HG03521 (cell line): Measurements from ENCODE around the gene FBXO22.
"Not testable (repeated sequence)": the region's sequence is repeated elsewhere in the genome, so short reads cannot be mapped to it uniquely, and the experiment has no call there.

Experiments used
- ATAC-seq: cut with Tn5 transposase; IDR thresholded peaks from one replicate; pipeline ENCODE4 v1.9.1; 2021; ENCODE audit warnings: mild to moderate bottlenecking, moderate library complexity; ENCODE audit not compliant: unreplicated experiment

The FBXO22 gene

GRCh38 chr15:75903331-75904239 is at the start of gene FBXO22:
FBXO22 (plus strand) TSS chr15:75903878; CDS start chr15:75903964, 86 bp downstream.
- peak; percentile 89 for ATAC-seq

DNA sequence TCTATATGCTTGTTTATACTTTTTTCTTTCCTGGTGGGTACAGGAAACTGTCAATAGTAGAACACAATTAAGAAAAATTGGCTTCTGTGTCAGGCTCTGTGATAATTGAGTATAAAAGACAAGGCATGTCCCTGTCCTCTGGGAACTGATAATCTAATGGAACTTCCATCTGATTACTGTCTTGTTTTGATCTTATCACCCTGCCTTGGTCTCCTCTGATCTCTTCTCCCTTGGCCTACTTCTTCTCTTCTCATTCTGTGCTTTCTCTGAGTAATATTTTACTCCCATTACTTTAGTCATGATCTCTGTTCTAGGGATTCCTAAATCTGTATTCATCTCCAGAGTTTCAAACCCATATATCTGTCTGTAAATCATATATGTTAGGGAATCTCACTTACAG is 45.8 kb upstream of the FBXO22 start:
- no peak for ATAC-seq

DNA sequence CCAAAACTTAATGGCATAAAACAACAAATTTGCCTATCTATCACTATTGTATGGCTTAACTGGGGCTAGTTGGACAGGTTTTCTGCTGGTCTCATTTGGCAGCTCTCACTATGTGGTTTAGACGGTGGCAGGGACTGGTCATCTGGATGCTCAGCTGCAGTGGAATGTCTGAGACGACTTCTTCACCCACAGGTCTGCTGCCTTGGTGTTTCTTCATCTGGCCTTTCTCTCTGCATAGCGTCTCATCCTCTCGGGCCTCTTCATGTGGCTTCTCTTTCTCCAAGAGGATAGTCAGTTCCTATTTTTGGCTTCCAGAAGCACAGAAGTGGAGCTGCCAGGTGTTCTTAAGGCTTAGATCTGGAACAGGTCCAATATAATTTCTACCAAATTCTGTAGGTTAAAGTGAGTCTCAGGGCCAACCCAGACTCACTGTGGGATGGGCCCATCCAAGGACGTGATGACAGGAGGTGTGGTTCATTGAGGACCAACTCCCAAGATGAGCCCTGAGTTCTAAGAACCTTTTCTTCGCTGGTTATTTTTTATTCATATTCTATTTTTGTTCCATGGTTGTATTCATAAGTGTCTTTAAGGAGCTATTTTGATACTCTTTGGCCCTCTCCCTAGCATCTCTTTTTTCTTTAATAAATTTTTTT is 41.8 kb upstream of the FBXO22 start:
- ATAC-seq = no peak

GRCh38 chr15:75862796-75863195 is 40.9 kb upstream of the FBXO22 start:
- no peak for ATAC-seq

- ATAC-seq = no peak
Observed at GRCh38 chr15:75864213-75865059, 39.2 kb upstream of the FBXO22 start.

DNA sequence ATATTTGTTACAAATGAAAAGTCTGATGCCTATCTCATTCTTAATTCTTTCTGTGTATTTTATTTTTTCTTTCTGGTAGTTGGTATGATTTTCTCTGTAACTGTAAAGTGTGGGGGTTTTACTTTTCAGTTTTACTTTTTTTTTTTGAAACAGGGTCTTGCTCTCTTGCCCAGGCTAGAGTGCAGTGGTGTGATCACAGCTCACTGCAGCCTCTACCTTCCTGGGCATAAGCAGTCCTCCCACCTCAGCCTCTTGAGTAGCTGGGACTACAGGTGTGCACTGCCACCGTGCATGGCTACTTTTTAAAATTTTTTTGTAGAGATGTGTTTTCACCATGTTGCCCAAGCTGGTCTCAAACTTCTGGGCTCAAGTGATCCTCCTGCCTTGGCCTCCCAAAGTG is 37.6 kb upstream of the FBXO22 start:
- not testable (repeated sequence) for ATAC-seq

DNA sequence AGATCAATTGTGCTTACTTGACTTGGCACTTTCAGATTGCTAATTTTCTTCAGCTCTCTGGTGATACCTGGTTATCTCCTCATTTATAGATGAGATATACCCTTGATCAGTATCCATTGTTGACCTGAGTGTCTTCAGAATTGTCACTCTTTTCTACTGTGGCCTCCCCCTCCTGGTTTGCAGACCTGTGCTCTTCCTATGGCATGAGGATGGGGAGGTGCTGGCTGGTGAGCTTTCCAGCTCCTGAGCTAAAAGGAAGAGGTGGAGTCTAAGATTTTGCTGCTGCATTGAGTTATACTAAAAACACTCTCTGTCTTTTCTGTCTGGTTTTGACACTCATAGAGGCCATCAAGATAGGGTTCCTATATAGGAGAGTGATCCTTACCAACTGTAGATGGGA is 36.8 kb upstream of the FBXO22 start:
- ATAC-seq = no peak

DNA sequence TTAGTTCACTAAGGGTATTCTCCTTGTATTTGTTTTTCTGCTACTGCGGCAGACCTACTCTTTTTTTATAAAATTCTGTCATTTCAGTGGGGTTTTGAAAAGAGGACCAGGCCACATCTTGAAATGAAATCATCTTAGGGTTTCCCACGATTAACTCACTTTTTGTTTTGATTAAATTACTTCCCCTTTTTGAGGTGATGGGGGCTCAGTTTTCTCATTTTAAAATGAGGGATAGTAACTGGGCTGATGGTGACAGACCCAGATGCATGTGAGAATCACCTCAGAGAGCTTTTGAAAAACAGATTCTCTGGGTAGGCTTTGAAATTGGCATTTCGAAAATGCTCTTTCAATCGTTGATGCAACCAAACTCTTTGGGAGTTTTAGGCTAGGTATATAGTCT is 36.2 kb upstream of the FBXO22 start:
- no peak for ATAC-seq

GRCh38 chr15:75868019-75868418 is 35.7 kb upstream of the FBXO22 start:
- ATAC-seq = no peak

DNA sequence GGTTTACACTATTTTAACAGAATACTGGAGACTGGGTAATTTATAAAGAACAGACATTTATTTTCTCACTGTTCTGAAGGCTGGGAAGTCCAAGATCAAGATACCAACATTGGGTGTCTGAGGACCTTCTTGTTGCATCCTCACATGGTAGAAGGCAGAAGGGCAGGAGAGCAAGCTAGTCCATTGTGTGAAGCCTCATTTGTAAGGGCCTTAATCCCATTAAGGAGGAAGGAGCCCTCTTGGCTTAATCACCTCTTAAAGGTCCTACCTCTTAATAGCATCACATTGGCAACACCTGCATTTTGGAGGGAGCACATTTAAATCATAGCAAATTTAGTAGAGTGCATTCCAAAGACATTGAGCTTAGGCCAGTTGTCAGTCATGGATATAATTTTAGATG is 34.2 kb upstream of the FBXO22 start:
- ATAC-seq = no peak

- not testable (repeated sequence) for ATAC-seq
Observed at GRCh38 chr15:75871589-75871988, 32.1 kb upstream of the FBXO22 start.

DNA sequence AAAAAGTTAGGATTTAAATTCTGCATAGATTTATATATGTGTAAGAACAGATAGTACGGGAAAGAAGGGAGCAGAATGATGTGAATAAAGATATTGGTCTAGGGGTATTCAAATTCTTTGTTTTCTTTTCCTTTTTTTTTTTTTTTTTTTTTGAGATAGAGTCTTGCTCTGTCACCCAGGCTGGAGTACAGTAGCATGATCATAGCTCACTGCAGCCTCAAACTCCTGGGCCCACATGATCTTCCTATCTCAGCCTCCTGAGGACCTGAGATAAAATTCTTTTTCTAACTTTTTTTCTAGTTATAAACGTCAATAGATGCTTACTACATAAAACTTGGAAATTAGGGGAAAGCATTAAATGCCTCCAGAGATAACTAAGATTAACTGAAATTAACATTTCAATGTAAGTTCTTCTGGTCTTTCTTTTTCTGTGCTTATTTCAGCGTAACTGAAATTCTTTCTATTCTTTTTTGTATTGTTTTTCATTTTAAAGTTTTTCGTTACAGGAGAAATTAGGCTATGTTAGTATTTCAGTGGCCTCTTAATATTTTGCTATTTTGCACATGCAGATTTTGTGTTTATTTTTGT is 31.2 kb upstream of the FBXO22 start:
- ATAC-seq = no peak

DNA sequence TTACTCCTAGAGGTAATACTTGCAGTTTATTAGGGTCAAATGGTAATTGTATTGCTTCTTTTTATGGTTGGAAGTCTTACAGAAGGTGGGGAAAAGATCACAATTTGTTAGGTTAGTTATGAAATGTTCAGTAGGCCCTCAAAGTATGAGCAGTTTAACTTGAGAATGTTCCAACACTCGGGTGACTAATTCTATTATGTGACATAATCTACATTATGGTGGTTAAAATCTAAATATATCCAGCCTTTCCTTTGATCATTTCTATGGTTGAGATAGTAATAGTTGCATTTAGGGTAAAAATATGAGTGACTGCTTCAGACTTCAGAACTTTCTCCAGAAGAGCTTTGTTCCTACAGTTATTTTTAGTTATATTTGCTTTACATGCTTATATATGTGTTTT is 19.6 kb upstream of the FBXO22 start:
- ATAC-seq = no peak

DNA sequence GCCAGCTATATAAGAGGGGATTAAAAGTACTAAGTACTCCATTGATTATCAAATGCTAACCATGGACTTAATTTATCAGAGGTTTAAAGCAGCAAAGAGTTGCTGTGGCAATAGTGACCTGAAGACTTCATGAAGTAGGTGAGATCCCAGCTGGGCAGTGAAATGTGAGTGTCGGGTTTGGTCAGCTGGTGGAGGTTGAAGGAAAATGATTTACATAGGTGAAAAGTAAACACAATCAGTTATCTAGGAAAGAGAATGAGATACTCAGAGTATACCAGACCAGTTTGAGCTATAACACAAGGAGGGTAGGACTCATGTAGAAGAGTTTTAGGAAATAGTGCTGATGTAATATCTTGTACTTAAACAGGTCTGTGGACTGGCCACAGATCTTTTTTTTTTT is 16.5 kb upstream of the FBXO22 start:
- no peak for ATAC-seq

DNA sequence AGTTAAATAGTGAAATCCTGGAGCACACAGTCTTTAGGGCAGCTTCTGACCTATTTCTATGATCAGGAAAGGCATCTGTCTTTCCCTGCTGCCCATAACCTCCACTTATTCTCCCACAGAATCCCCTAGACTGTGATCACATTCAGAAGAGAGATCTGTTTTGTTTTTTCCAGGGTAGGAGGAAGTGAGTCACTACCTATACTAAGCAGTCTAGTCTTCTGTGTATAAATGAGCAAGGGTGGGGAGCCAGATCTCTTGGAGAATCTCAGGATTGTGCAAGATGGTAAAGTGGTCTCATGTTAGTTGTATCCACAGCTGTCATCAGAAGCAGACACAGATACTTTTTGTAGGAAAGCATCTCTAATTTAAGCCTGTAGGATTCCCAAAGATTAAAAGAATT is 11.8 kb upstream of the FBXO22 start:
- no peak for ATAC-seq

GRCh38 chr15:75895731-75896130 is 7.9 kb upstream of the FBXO22 start:
- no peak for ATAC-seq

DNA sequence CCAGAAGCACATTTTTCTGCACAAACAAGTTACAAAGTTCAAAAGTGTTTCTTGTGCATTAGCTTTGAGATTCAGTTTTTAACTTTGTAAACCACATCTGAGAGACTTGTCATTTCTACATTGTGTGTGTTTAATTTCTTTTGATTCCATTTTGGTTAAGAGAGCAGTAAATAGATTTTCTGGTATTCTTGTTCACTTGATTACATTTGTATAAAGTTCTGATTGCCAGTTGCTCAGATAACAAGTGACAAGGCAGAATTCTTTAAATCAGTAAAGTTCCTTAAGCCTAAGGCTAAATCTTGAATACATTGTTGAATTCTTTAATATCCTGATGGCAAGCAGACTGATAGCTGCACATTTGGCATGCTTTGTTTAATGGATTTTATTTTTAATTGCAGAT is 3.1 kb upstream of the FBXO22 start:
- no peak for ATAC-seq

DNA sequence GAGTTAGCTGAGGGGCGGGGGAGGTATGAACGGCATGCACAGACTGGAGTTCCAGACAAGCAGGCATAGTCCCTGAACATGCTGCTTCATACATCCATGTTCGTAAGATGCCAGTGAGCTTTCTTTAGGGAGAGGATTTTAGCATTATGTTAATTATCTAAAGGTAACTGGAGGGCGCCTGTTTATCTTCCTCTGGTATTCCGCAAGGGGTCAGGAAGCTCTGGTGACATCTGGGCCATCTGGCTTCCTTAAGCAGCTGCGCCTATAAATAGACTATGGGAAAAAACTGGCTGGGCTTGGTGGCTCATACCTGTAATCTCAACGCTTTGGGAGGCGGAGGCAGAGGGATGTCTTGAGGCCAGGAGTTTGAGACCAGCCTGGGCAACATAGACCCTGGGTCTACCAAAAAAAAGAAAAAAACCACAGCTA is 1.5 kb upstream of the FBXO22 start:
- no peak for ATAC-seq

DNA sequence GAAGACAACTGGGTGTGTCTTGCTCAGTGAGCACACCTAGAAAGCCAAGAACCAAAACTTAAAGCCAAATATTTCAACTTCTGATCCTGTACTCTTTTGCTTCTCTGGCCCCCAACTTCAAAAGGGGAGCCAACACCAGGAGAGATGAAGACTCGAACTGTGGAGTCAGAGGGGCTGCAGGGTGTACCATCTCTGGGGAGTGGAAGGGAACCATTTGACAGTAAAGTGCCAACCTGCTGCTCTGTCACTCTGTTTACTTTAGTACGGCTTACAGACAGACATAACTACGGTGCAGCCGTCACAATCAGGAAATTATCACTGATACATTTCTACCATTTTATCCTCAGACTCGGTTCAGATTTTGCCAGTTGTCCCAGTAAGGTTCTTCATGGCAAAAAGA is 1.6 kb downstream of the FBXO22 start:
- ATAC-seq = no peak

- ATAC-seq = not testable (repeated sequence)
Observed at GRCh38 chr15:75910355-75910754, 6.7 kb downstream of the FBXO22 start.

- ATAC-seq = no peak
Observed at GRCh38 chr15:75916978-75917377, 13.3 kb downstream of the FBXO22 start.
